Measurements from ENCODE around the gene SIKE1.
"Not testable (repeated sequence)": the region's sequence is repeated elsewhere in the genome, so short reads cannot be mapped to it uniquely, and the experiment has no call there.

Gene SIKE1

GRCh38 chr1:114756009-114756892, 24.2 kb downstream of the SIKE1 start:
- in situ Hi-C loops (cut with MboI; ENCODE audit: low sequenced_read_pairs), result no loop called here

- in situ Hi-C loops (cut with MboI; ENCODE audit: low sequenced_read_pairs), result no loop called here
Measured at GRCh38 chr1:114755006-114755931, 25.2 kb downstream of the SIKE1 start.

- in situ Hi-C loops (cut with MboI; ENCODE audit: low sequenced_read_pairs), result not testable (repeated sequence)
Measured at GRCh38 chr1:114753702-114754101, 26.8 kb downstream of the SIKE1 start.

GRCh38 chr1:114753143-114753542, 27.3 kb downstream of the SIKE1 start:
- in situ Hi-C loops (cut with MboI; ENCODE audit: low sequenced_read_pairs), result no loop called here

- in situ Hi-C loops (cut with MboI; ENCODE audit: low sequenced_read_pairs), result no loop called here
Measured at GRCh38 chr1:114750780-114751179, 29.7 kb downstream of the SIKE1 start.

- in situ Hi-C loops (cut with MboI; ENCODE audit: low sequenced_read_pairs), result no loop called here
Measured at GRCh38 chr1:114749835-114750234, 30.6 kb downstream of the SIKE1 start.

GRCh38 chr1:114746450-114747121, 33.9 kb downstream of the SIKE1 start:
- in situ Hi-C loops (cut with MboI; ENCODE audit: low sequenced_read_pairs), result no loop called here

GRCh38 chr1:114745291-114745690, 35.2 kb downstream of the SIKE1 start:
- in situ Hi-C loops (cut with MboI; ENCODE audit: low sequenced_read_pairs), result no loop called here

- in situ Hi-C loops (cut with MboI; ENCODE audit: low sequenced_read_pairs), result no loop called here
Measured at GRCh38 chr1:114741963-114742746, 38.3 kb downstream of the SIKE1 start.

- in situ Hi-C loops (cut with MboI; ENCODE audit: low sequenced_read_pairs), result no loop called here
Measured at GRCh38 chr1:114740331-114740730, 40.2 kb downstream of the SIKE1 start.

- in situ Hi-C loops (cut with MboI; ENCODE audit: low sequenced_read_pairs), result no loop called here
Measured at GRCh38 chr1:114737314-114737849, 43.1 kb downstream of the SIKE1 start.

- in situ Hi-C loops (cut with MboI; ENCODE audit: low sequenced_read_pairs), result no loop called here
Measured at GRCh38 chr1:114735479-114735878, 45.0 kb downstream of the SIKE1 start.

GRCh38 chr1:114729782-114730181, 50.7 kb downstream of the SIKE1 start:
- in situ Hi-C loops (cut with MboI; ENCODE audit: low sequenced_read_pairs), result no loop called here

- in situ Hi-C loops (cut with MboI; ENCODE audit: low sequenced_read_pairs), result no loop called here
Measured at GRCh38 chr1:114728553-114728952, 51.9 kb downstream of the SIKE1 start.

GRCh38 chr1:114725230-114725629, 55.3 kb downstream of the SIKE1 start:
- in situ Hi-C loops (cut with MboI; ENCODE audit: low sequenced_read_pairs), result no loop called here

GRCh38 chr1:114723915-114724314, 56.6 kb downstream of the SIKE1 start:
- in situ Hi-C loops (cut with MboI; ENCODE audit: low sequenced_read_pairs), result no loop called here

GRCh38 chr1:114723457-114723856, 57.0 kb downstream of the SIKE1 start:
- in situ Hi-C loops (cut with MboI; ENCODE audit: low sequenced_read_pairs), result no loop called here

- in situ Hi-C loops (cut with MboI; ENCODE audit: low sequenced_read_pairs), result no loop called here
Measured at GRCh38 chr1:114720492-114720891, 60.0 kb downstream of the SIKE1 start.
